DND-41 (cell line): ENCODE data around the gene CRTC3.

Source experiments
- EZH2 ChIP-seq: IDR thresholded peaks from 3 replicates; pipeline ENCODE4 v1.6.1; 2012; ENCODE audit warnings: borderline replicate concordance, low read depth, mild to moderate bottlenecking, moderate library complexity, low read length, inconsistent platforms; ENCODE audit not compliant: severe bottlenecking
- TF ChIP-seq, protein P1 (sequence below): IDR thresholded peaks from 2 replicates; pipeline ENCODE4 v1.5.1; 2012; ENCODE audit warnings: borderline replicate concordance, low read length, moderate library complexity, mild to moderate bottlenecking; ENCODE audit not compliant: poor library complexity, severe bottlenecking; ENCODE audit errors: extremely low read depth

GRCh38 chr15:90671216-90671615 is 141.5 kb downstream of the CRTC3 start:
- TF ChIP-seq, protein P1, sequence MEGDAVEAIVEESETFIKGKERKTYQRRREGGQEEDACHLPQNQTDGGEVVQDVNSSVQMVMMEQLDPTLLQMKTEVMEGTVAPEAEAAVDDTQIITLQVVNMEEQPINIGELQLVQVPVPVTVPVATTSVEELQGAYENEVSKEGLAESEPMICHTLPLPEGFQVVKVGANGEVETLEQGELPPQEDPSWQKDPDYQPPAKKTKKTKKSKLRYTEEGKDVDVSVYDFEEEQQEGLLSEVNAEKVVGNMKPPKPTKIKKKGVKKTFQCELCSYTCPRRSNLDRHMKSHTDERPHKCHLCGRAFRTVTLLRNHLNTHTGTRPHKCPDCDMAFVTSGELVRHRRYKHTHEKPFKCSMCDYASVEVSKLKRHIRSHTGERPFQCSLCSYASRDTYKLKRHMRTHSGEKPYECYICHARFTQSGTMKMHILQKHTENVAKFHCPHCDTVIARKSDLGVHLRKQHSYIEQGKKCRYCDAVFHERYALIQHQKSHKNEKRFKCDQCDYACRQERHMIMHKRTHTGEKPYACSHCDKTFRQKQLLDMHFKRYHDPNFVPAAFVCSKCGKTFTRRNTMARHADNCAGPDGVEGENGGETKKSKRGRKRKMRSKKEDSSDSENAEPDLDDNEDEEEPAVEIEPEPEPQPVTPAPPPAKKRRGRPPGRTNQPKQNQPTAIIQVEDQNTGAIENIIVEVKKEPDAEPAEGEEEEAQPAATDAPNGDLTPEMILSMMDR, result no peak
- no peak for TF ChIP-seq EZH2
